Measurements from ENCODE around the gene SPANXN4. TPM values are rescaled to one million over a fixed set of nuclear protein-coding genes. Genes with fewer than 3 reads are reported as not detected.

Gene SPANXN4, protein sequence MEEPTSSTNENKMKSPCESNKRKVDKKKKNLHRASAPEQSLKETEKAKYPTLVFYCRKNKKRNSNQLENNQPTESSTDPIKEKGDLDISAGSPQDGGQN
- total RNA-seq (not detected), polyA plus RNA-seq (ENCODE audit: insufficient read length in 2 of 2) (not detected)
- long read RNA-seq, donor 1: 0 reads
- long read RNA-seq, donor 2: 0 reads
- long read RNA-seq, donor 3: 0 reads
- long read RNA-seq, donor 4: 0 reads

GRCh38 chrX:143025628-143026027 is at the start of gene SPANXN4:
TSS of gene SPANXN4 (plus strand) at chrX:143025928. CDS start at chrX:143026015, 87 bp downstream.
- DNase-seq (ENCODE audit: low read depth in 4 of 6, low spot score in 6 of 6): no peak
- WGBS (ENCODE audit: insufficient coverage): no CpG with 5 or more reads among the region's 2 CpGs
- no peak within 1 kb of the TSS for H3K27ac ChIP-seq (ENCODE audit: low read depth, low read length)

DNA sequence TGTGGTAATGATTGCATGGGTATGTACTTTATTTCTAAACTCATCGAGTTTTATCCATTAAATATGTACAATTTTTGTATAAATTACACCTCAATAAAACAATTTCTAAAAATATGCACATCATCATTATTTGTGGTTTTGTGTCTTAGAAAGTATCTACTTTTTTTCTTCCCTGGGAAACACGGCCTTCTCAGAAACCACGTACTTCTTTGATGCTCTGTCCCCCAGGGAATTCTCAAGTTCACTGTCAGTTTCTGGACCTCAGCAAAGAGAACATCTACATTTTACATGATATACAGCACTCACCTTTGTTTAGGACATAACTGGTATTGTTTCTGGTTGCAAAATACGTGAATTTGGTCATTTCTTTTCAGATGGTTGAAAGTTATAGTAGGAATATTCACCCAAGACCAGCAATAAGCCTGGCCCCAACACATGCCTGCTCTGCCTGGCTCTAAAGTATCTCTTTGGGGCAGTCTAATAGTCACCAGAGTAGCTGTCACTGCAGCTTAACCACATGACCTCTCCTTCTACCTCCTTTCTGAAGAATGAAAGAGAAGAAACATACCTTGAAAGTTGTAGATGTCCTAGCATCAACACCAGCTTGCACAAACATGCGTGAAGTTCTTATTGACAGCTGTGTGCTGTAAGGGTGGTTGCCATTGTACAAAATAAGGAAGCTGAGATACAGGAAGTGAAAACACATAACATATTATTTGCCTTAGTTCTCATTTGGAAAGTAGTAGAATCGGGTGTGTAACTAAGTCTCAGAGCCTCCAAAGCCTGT is 48.4 kb upstream of the SPANXN4 start:
- no CpG with 5 or more reads among the region's 6 CpGs for WGBS (ENCODE audit: insufficient coverage)
- Histone ChIP-seq H3K36me3 (ENCODE audit: control insufficient read depth, insufficient read depth, low read length) (no peaks in the 10 kb centered on the region), H3K27me3 (ENCODE audit: control insufficient read depth, insufficient read depth, low read length) (no peaks in the 10 kb centered on the region), H3K4me1 (ENCODE audit: control insufficient read depth, insufficient read depth, low read length) (no peaks in the 10 kb centered on the region), H3K9me3 (ENCODE audit: control insufficient read depth, insufficient read depth, low read length) (no peaks in the 10 kb centered on the region), H3K4me3 (ENCODE audit: low read depth, low read length) (no peak overlapping the region), H3K27ac (ENCODE audit: low read depth, low read length) (no peak overlapping the region)
- no peak for DNase-seq (ENCODE audit: low read depth in 4 of 6, low spot score in 6 of 6)

More at GRCh38 chrX:143025628-143026027, at the start of gene SPANXN4:
- H3K36me3 ChIP-seq (ENCODE audit: control insufficient read depth, insufficient read depth, low read length): no peaks in the 10 kb centered on the region
- no peak within 1 kb of the TSS for H3K4me3 ChIP-seq (ENCODE audit: low read depth, low read length)
- H3K9me3 ChIP-seq (ENCODE audit: control insufficient read depth, insufficient read depth, low read length): no peaks in the 10 kb centered on the region
- H3K27me3 ChIP-seq (ENCODE audit: control insufficient read depth, insufficient read depth, low read length): no peaks in the 10 kb centered on the region
- no peaks in the 10 kb centered on the region for H3K4me1 ChIP-seq (ENCODE audit: control insufficient read depth, insufficient read depth, low read length)

GRCh38 chrX:142978130-142978684 is 47.5 kb upstream of the SPANXN4 start:
- Histone ChIP-seq H3K36me3 (ENCODE audit: control insufficient read depth, insufficient read depth, low read length) (no peaks in the 10 kb centered on the region), H3K27me3 (ENCODE audit: control insufficient read depth, insufficient read depth, low read length) (no peaks in the 10 kb centered on the region), H3K4me3 (ENCODE audit: low read depth, low read length) (no peak overlapping the region), H3K4me1 (ENCODE audit: control insufficient read depth, insufficient read depth, low read length) (no peaks in the 10 kb centered on the region), H3K9me3 (ENCODE audit: control insufficient read depth, insufficient read depth, low read length) (no peaks in the 10 kb centered on the region), H3K27ac (ENCODE audit: low read depth, low read length) (no peak overlapping the region)
- DNase-seq (ENCODE audit: low read depth in 4 of 6, low spot score in 6 of 6): no peak
- 43% methylated on average over 1 of the region's 4 CpGs for WGBS (ENCODE audit: insufficient coverage)

DNA sequence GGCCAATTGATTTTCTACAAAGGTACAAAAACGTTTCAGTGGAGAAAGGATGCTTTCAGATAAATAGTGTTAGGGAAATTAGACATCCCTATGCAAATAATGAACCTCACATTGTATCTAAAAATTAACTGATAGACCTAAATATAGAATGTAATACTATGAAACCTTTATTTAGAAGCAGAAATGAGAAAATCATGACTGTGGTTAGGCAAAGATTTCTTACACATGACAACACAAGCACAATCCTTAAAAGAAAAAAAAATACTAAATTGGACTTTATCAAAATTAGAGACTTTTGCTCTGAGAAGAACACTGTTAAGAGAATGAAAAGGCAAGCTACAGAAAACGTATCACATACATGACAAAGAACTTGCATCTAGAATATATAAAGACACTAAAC is 43.0 kb upstream of the SPANXN4 start:
- Histone ChIP-seq H3K4me3 (ENCODE audit: low read depth, low read length) (no peak overlapping the region), H3K27me3 (ENCODE audit: control insufficient read depth, insufficient read depth, low read length) (no peaks in the 10 kb centered on the region), H3K36me3 (ENCODE audit: control insufficient read depth, insufficient read depth, low read length) (no peaks in the 10 kb centered on the region), H3K27ac (ENCODE audit: low read depth, low read length) (no peak overlapping the region), H3K9me3 (ENCODE audit: control insufficient read depth, insufficient read depth, low read length) (no peaks in the 10 kb centered on the region), H3K4me1 (ENCODE audit: control insufficient read depth, insufficient read depth, low read length) (no peaks in the 10 kb centered on the region)
- WGBS (ENCODE audit: insufficient coverage): no CpG with 5 or more reads among the region's 2 CpGs
- no peak for DNase-seq (ENCODE audit: low read depth in 4 of 6, low spot score in 6 of 6)

DNA sequence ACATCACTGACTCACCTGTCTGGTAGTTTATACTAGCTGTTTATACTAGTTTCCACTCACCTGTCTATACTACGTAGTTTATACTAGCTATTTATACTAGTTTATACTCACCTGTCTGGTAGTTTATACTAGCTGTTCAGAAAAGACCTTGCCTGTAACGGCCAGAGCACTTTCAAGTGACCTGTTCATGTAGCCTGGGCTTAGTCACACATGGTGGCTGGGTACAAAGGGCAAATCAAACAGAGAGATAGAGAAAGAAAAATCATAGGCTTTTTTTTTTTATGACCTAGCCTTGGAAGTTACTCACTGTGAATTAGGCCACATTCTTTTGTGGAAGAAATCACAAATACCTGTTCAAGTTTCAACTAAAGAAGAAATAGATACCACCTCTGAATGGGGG is 30.7 kb upstream of the SPANXN4 start:
- H3K36me3 ChIP-seq (ENCODE audit: control insufficient read depth, insufficient read depth, low read length): no peaks in the 10 kb centered on the region
- H3K9me3 ChIP-seq (ENCODE audit: control insufficient read depth, insufficient read depth, low read length): no peaks in the 10 kb centered on the region
- H3K4me3 ChIP-seq (ENCODE audit: low read depth, low read length): no peak overlapping the region
- no peak for DNase-seq (ENCODE audit: low read depth in 4 of 6, low spot score in 6 of 6)
- WGBS (ENCODE audit: insufficient coverage): no CpG with 5 or more reads among the region's 2 CpGs
- H3K27me3 ChIP-seq (ENCODE audit: control insufficient read depth, insufficient read depth, low read length): no peaks in the 10 kb centered on the region
- no peaks in the 10 kb centered on the region for H3K4me1 ChIP-seq (ENCODE audit: control insufficient read depth, insufficient read depth, low read length)
- no peak overlapping the region for H3K27ac ChIP-seq (ENCODE audit: low read depth, low read length)

DNA sequence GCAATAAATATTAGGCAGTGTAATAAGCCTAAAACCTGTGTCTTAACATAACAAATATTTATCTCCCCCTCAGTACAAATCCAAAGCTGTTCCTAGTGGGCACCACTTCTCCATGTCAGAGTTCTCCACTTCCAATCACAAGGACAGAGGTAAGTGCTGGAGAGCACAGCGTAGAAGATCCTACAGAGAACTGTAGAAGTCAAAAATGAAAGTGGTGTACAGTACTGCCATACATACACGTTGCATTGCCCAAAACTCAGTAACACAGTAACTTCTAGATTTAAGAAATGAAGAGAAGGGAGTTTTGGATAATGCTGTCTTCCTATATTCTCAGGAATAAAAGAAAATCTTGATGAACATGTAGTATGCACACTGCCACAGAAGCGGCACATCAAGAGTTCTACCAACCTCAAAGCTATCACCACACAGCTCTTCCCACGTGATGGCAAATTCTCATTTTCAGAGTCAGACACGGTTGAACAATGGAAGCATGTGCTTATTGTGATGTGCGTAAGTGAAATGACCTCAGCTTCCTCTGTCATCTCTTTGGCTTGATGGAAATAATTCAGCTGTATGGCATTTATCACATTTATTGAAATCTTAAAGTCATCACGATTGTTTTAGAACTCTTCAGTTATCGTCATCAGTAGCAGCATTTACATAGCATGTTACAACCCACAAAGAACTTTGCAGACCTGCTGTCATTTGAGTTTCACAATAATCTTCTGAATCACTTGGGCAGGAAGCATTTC is 27.1 kb upstream of the SPANXN4 start:
- Histone ChIP-seq H3K27ac (ENCODE audit: low read depth, low read length) (no peak overlapping the region), H3K4me3 (ENCODE audit: low read depth, low read length) (no peak overlapping the region), H3K4me1 (ENCODE audit: control insufficient read depth, insufficient read depth, low read length) (no peaks in the 10 kb centered on the region), H3K36me3 (ENCODE audit: control insufficient read depth, insufficient read depth, low read length) (no peaks in the 10 kb centered on the region), H3K9me3 (ENCODE audit: control insufficient read depth, insufficient read depth, low read length) (no peaks in the 10 kb centered on the region), H3K27me3 (ENCODE audit: control insufficient read depth, insufficient read depth, low read length) (no peaks in the 10 kb centered on the region)
- DNase-seq (ENCODE audit: low read depth in 4 of 6, low spot score in 6 of 6): no peak
- WGBS (ENCODE audit: insufficient coverage): 100% methylated on average over 1 of the region's 8 CpGs

GRCh38 chrX:142999199-142999701 is 26.5 kb upstream of the SPANXN4 start:
- H3K9me3 ChIP-seq (ENCODE audit: control insufficient read depth, insufficient read depth, low read length): no peaks in the 10 kb centered on the region
- WGBS (ENCODE audit: insufficient coverage): 83% methylated on average over 1 of the region's 6 CpGs
- H3K27ac ChIP-seq (ENCODE audit: low read depth, low read length): no peak overlapping the region
- H3K4me1 ChIP-seq (ENCODE audit: control insufficient read depth, insufficient read depth, low read length): no peaks in the 10 kb centered on the region
- H3K4me3 ChIP-seq (ENCODE audit: low read depth, low read length): no peak overlapping the region
- H3K36me3 ChIP-seq (ENCODE audit: control insufficient read depth, insufficient read depth, low read length): no peaks in the 10 kb centered on the region
- no peaks in the 10 kb centered on the region for H3K27me3 ChIP-seq (ENCODE audit: control insufficient read depth, insufficient read depth, low read length)
- no peak for DNase-seq (ENCODE audit: low read depth in 4 of 6, low spot score in 6 of 6)

GRCh38 chrX:143002206-143002605 is 23.5 kb upstream of the SPANXN4 start:
- WGBS (ENCODE audit: insufficient coverage): no CpG with 5 or more reads among the region's 2 CpGs
- Histone ChIP-seq H3K9me3 (ENCODE audit: control insufficient read depth, insufficient read depth, low read length) (no peaks in the 10 kb centered on the region), H3K4me1 (ENCODE audit: control insufficient read depth, insufficient read depth, low read length) (no peaks in the 10 kb centered on the region), H3K27ac (ENCODE audit: low read depth, low read length) (no peak overlapping the region), H3K27me3 (ENCODE audit: control insufficient read depth, insufficient read depth, low read length) (no peaks in the 10 kb centered on the region), H3K36me3 (ENCODE audit: control insufficient read depth, insufficient read depth, low read length) (no peaks in the 10 kb centered on the region), H3K4me3 (ENCODE audit: low read depth, low read length) (no peak overlapping the region)
- DNase-seq (ENCODE audit: low read depth in 4 of 6, low spot score in 6 of 6): no peak

DNA sequence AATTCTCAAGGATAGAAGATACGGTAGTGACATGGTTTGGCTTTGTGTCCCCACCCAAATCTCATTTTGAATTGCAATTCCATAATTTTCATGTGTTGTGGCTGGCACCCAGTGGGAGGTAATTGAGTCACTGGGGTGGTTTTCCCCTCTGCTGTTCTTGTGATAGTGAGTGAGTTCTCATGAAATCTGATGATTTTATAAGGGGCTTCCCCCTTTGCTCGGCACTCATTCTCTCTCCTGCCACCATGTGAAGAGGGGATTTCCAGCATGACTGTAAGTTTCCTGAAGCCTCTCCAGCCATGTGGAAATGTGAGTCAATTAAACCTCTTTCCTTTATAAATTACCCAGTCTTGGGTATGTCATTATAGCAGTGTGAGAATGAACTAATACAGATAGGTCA is 8.5 kb upstream of the SPANXN4 start:
- H3K36me3 ChIP-seq (ENCODE audit: control insufficient read depth, insufficient read depth, low read length): no peaks in the 10 kb centered on the region
- no peak for DNase-seq (ENCODE audit: low read depth in 4 of 6, low spot score in 6 of 6)
- H3K4me3 ChIP-seq (ENCODE audit: low read depth, low read length): no peak overlapping the region
- WGBS (ENCODE audit: insufficient coverage): no CpG with 5 or more reads among the region's 2 CpGs
- H3K9me3 ChIP-seq (ENCODE audit: control insufficient read depth, insufficient read depth, low read length): no peaks in the 10 kb centered on the region
- no peak overlapping the region for H3K27ac ChIP-seq (ENCODE audit: low read depth, low read length)
- H3K27me3 ChIP-seq (ENCODE audit: control insufficient read depth, insufficient read depth, low read length): no peaks in the 10 kb centered on the region
- no peaks in the 10 kb centered on the region for H3K4me1 ChIP-seq (ENCODE audit: control insufficient read depth, insufficient read depth, low read length)
